ENCODE measurements around the gene ZNF12. TPM values are rescaled to one million over a fixed set of nuclear protein-coding genes. Genes with fewer than 3 reads are reported as not detected.

ZNF12 gene
- total and polyA plus RNA-seq, 10 of the 15 experiments (the other 5 are each of a cell fraction or from before 2014, with no cell fraction given): 6.7 to 38.1 (median 14.4) TPM

- TF ChIP-seq E2F8 (IDR thresholded peaks at IDR 0.05; ENCODE audit: low read depth, partially characterized antibody) (no peak), LARP7 (IDR thresholded peaks at IDR 0.05) (no peak), ZNF207 (IDR thresholded peaks at IDR 0.05; ENCODE audit: borderline replicate concordance) (no peak), FOS (IDR thresholded peaks at IDR 0.05; ENCODE audit: borderline replicate concordance, extremely low read depth, insufficient read length) (no peak), MTA3 (IDR thresholded peaks at IDR 0.05; ENCODE audit: borderline replicate concordance, low read length) (no peak), IKZF1 (conservative IDR thresholded peaks at IDR 0.05) (no peak), BCLAF1 (IDR thresholded peaks at IDR 0.05) (no peak), NFYB (IDR thresholded peaks at IDR 0.05; ENCODE audit: insufficient read depth, low read depth, low read length) (no peak), ELK1 (IDR thresholded peaks at IDR 0.05; ENCODE audit: low read depth, low read length) (no peak), CREM (IDR thresholded peaks at IDR 0.05; ENCODE audit: low read depth) (no peak), RFX5 (IDR thresholded peaks at IDR 0.05; ENCODE audit: low read depth, low read length) (no peak)
Measured at GRCh38 chr7:6642861-6643640, 63.7 kb downstream of the ZNF12 start (continued).

Data from GM12878 (cell line).